HG03457 (cell line): Measurements from ENCODE around the gene GIPC1.
"Not testable (repeated sequence)": the region's sequence is repeated elsewhere in the genome, so short reads cannot be mapped to it uniquely, and the experiment has no call there.

ENCODE experiments used
- ATAC-seq: cut with Tn5 transposase; IDR thresholded peaks from one replicate; pipeline ENCODE4 v1.9.1; 2021; ENCODE audit warnings: moderate number of reproducible peaks; ENCODE audit not compliant: unreplicated experiment

GIPC1 gene, protein sequence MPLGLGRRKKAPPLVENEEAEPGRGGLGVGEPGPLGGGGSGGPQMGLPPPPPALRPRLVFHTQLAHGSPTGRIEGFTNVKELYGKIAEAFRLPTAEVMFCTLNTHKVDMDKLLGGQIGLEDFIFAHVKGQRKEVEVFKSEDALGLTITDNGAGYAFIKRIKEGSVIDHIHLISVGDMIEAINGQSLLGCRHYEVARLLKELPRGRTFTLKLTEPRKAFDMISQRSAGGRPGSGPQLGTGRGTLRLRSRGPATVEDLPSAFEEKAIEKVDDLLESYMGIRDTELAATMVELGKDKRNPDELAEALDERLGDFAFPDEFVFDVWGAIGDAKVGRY

DNA sequence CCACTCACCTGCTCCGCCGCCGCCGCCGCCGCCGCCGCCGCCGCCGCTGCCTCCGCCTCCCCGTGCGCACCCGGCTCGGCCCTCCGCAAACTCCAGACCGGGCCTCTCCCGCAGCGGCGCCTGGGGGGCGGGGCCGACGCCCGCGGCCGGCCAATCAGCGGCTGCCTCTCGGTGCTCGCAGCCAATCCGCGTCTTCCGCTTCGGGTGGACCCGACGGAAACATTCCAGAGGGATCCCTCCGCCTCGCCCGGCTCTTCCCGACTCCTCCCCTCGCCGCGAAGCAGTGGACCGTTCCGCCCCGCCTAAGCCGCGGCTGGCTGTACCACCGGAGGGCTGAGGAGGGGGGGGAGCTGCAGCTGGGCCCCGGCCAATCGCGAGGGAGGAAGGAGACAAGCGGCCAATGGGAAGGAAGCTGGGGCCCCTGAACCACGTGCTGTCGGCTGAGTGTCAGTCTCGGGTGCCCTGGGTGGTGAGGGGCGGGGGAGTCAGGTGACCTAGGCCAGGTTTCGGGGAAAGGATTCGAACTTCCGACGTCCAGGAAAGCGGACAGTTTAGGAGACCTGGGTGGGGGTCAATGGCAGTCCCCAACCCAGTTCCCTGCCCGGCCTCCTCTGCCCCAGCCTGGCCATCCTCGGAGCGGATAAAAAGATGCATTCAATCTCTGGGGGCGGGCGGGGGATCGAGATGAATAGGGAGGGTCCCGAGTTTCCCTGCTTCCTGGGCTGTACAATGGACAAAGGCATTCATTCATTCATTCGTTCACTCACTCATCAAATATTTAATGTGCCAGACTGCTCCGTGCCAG, at the start of gene GIPC1:
Gene GIPC1 (minus strand): TSS at position 99 of the 805 bp plus-strand sequence. CDS start 13,151 bp downstream, outside the sequence.
- ATAC-seq: peak; percentile 53

DNA sequence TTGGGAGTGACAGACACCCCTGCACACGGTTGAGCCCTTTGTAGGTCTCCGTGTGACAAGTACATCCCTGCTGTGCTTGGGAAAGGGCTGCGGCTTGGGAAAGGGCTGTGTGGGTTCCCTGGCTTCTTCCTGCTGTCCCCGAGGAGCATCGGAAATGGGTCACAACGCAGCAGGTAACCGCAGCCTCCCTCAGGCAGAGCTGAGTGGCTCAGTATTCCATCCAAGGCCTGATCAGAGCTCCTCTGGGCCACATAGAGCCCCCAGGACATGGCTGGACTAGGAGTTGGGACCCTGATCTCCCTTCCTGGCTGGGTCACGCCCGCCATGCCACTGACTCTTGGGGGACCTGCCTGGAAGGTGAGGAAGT, 49.8 kb upstream of the GIPC1 start:
- no peak for ATAC-seq

DNA sequence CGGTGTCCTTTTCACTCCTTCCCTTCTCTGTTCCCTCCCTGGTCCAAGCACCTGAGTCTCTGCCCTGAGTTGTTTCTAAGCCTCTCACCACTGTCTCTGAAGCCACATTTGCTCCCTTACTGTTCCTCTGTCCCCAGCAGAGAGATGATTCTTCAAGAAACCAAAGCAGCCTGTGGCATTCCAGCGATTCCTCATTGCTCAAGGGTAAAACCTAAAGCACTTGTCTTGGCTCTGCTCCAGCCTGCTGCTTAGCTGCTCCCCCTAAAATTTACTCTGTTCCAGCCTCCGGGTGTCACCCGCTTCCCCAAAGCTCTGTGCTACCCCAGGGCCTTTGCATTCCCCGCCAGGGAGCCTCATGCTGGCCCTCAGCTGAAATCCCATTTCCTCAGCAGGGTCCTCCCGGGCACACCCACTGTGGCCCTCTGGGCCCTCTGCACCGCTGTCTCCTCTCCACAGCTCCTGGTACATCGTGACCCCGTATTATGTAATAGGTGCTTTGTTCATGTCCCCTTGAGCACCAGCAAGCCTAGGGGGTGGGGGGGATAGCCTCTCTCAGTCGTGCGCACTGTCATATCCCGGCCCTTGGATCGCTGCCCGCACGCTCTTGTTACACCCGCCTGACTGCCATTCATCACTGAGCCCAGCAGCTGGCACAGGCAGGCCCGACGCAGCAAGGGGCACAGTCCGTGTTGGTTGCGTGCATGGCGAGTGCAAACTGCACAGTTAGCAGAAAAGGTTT, 49.2 kb upstream of the GIPC1 start:
- no peak for ATAC-seq

DNA sequence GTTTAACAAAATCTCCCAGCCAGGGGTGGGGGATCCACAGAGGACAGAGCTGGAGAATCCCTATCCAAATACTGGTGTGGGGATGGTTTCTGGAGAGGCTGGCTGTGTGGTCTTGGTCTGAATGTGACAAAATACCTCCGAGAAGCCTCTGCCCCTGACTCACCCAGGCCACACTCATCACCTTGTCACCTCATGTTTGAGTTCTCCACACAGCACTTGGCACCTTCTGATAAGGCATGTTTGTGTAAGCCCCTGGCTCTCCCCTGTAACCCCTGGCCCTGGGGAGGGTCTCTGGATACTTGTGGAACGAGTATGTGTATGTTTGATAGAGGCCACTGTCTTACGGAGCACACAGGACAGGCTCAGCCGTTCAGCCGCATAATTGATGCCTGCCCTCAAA, 48.1 kb upstream of the GIPC1 start:
- ATAC-seq: no peak

DNA sequence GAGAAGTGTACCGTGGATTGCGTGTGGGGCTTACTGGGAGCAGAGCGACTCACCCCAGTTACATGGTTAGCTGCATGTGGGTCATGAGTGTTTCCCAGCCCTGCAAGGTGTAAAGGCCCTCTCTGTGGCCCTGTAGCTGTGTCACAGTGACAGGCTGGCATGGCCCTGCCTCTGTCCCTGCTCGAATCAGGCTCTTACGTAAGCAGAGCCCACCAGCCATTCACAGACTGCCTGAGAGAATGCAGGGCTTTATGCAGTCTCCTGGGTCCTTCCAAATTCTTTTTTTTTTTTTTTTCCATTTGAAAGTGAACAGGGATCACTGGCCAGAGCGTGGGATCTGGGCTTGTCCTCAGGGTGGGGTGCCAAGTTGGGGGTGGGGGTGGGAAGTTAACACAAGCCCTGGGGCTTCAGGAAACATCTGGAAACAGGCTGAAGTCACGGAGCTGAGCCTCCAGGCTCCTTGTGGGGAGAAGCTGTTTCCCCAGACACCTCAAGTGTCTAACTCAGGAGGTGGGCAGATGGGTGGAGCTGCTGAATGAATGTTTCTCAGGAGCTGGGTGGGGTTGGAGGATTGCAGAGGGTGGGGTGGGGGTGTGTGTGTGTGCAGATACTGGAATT, 46.9 kb upstream of the GIPC1 start:
- ATAC-seq: no peak

DNA sequence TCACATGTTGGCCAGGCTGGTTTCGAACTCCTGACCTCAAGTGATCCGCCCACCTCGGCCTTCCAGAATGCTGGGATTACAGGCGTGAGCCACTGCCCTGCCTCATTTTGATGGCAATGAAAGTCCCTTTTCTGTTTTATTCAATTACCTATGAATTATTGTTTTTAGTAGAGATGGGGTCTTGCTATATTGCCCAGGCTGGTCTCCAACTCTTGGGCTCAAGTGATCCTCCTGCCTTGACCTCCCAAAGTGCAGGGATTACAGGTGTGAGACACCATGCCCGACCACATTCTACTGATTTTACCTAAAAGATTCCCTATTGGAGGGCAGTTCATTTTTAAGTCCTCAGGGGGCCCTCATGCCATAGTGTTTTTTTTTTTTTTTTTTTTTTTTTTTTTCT, 46.1 kb upstream of the GIPC1 start:
- not testable (repeated sequence) for ATAC-seq

DNA sequence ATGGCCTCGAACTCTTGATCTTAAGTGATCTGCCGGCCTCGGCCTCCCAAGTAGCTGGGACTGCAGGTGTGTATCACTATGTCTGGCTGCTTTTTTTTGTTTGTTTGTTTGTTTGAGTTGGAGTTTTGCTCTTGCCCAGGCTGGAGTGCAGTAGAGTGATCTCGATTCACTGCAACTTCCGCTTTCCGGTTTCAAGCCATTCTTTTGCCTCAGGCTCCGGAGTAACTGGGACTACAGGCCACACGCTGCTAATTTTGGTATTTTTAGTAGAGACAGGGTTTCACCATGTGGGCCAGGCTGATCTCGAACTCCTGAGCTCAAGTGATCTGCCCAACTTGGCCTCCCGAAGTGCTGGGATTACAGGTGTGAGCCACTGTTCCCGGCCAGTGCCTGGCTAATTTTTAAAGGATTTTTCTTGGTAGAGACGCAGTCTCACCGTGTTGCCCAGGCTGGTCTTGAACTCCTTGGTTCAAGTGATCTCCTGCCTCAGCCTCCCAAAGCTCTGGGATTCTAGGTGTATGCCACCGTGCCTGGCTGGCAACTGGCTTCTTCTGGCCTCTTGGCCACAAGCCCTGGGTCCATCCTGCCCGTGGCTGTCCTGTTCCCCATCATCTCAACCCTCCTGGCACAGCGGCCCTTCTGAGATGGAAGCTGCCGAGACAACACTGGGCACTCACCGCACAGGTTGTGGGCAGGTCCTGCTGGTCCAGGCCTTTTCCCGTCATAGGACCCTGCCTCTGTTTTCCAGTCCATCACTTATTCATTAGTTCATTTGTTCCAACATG, 45.0 kb upstream of the GIPC1 start:
- ATAC-seq: no peak

DNA sequence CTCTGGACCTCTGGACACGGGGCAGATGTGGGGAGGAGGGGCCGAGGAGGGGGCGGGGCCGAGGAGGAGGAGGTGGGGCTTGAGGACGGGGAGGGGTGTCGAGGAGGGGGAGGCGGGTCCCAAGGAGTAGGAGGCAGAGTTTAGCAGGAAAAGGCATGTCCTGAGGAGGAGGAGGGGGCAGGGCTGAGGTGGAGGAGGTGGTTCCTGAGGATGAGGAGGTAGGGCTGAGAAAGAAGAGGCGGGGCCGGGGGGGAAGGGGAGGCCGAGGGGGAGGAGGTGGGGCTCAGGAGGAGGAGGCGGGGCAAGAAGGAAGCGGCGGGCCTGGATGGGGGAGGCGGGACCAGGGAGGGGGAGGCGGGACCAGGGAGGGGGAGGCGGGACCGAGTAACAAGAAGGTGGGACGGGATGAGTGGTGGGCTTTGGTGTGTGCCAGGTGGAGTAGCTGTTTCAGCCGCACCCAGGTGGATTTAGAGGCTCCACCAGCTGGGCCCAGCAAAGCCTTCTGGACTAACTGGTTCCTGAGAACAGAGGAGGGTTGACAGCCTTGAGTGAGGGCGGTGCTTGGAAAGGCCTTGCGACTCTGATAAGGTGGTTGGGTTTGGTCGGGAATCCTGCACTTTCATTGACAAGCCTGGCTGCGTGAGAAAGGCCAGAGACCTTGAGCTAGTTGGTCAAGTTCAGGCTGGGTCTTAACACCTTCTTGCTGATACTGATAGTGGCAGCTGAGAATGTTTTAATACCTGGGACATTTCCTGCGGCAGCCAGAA, 41.2 kb upstream of the GIPC1 start:
- ATAC-seq: no peak

DNA sequence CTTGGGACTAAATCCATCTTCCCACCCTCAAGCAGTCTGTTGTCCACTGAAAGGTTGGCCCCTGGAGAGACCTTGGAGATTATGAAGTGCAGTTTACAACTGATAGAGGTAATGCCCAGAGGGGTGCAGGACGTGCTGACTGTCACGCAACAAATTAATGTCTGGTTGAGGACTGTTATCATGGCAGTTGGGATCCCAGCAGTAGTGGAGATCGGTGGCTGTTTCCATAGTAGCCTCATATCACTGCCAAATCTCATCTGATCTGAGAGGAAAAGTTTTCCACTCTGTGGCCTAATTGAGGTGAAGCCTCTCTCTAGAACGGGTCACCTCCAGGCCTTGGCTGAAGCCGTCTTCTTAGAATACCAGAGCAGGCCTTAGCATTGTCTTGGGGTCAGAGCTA, 37.5 kb upstream of the GIPC1 start:
- no peak for ATAC-seq

DNA sequence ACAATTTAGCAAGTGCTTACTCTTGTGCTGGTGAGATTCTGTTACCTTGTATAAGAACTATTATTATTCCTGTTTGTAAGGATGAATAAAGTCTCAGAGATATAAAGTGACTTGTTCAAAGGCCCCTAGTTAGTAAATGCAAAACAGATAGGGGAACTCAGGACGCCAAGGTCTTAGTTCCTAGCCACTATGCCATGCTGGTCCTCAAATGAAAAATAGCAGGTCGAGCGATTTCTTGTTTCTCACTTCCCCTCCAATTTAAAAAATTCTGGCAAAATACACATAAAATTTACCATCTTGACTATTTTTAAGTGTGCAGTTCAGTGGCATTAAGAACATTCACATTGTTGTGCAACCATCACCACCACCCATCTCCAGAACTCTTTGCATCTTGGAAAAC, 34.6 kb upstream of the GIPC1 start:
- ATAC-seq: no peak

DNA sequence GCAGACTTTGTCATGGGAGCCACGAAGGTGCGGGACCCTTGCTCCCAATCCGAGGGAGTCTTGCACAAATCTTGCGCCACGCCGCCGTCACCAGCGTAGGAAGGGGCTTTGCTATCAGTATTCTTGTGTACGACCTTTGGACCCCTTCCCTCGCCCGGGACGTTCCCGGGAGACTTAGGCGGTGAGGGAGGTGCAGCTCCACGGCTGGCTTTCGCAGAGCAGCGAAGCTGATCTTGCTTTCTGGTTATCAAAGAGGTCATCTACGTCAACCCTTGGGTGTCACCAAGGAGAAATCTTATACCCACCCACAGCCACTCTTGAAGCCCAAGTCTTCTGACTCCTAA, 34.0 kb upstream of the GIPC1 start:
- no peak for ATAC-seq

DNA sequence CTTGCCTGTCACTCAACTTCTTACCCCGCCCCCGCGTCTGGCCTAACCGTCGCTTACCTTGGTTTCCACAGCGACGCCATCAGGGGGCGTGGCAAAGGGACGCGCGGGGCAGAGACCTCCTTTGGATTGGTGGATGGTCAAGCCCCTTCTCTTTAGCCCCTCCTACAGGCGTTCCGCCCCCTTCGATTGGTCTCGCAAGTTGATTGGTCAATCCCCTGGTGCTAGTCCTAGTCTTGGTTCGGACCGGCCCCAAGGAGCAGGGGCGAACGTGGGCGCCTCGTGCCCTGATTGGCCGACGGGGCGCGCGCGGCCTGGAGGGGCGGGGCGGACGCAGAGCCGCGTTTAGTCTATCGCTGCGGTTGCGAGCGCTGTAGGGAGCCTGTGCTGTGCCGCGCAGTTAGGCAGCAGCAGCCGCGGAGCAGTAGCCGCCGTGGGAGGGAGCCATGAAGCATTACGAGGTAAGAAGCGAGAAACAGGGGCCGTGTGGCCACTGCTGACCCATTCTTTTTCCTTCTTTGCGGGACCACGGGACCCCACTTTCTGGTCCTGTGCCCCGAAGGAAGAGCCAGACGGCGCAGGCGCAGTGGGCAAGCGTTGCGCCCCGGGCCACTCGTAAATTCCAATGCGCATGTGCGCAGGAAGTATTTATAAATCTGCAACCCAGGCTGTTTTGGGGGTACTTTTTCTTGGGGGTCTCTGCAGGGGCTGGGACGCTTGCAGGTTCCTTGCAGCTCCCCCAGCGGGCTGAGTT, 33.5 kb upstream of the GIPC1 start, which contains the start of gene TECR:
Gene TECR (plus strand): TSS at position 341 of the 751 bp plus-strand sequence. CDS start 103 bp downstream, at position 444.
- peak; percentile 87 for ATAC-seq

DNA sequence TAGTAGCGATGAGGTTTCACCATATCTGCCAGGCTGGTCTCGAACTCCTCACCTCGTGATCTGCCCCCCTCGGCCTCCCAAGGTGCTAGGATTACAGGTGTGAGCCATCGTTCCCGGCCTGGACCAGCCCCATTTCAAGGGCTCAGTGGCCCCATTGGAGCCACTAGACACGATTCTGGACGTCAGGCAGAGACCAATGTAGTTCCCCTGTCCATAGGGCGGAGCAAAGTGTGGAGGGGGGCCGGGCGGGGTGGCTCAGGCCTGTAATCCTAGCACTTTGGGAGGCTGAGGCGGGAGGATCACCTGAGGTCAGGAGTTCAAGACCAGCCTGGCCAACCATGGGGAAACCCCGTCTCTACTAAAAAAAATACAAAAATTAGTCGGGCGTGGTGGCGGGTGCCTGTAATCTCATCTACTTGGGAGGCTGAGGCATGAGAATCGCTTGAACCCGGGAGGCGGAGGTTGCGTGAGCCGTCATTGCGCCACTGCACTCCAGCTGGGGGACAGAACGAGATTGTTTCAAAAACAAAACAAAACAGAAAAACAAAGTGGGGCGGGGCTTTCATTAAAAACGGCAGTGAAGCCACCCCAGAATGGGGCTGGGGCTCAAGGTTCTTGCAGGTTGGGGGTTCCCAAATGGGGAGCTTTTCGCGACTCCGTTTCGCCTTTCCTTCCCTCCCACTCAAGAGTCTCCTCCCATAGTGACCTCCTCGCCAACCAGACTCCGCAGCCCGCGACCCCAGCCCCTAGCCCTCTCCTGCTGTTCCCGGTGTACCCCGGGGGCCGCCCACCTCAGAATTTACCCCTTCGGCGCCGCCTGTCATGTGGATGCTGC, 32.7 kb upstream of the GIPC1 start:
- no peak for ATAC-seq

DNA sequence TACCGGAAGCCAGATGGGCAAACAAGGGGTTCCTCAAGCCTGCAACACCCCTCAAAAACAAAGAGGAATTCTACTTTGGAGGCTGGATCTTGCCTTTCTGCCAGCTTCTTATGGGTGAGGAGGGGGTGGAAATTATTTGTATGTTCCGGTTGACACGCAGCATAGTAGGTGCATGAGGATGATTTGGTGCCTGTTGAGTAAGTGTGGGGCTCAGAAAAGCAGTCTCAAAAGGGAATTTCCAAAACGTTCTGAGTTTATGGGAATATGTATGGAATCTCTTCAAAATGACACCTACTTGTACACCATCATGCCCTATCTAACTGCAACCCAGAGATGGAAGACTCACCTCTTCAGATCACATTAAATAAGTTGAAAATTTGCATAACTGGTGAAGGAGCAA, 30.5 kb upstream of the GIPC1 start:
- ATAC-seq: no peak

DNA sequence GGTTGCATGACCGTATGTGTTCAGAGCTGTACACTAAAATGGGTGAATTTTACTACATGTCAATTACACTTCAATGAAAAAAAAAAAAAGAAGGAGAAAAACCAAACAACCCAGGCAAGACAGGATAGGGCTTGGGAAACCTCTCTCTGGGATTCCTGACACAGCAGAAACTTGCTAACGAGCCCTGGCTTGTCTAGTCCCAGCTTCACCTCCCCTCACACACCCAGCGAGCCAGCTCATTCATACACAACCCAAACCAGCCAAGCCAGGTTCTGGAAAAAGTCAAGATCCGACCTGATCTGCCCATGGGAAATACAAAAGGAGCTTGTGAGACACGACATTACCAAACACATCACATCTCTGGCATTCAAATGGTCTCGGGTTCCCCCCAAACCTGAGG, 29.8 kb upstream of the GIPC1 start:
- no peak for ATAC-seq

DNA sequence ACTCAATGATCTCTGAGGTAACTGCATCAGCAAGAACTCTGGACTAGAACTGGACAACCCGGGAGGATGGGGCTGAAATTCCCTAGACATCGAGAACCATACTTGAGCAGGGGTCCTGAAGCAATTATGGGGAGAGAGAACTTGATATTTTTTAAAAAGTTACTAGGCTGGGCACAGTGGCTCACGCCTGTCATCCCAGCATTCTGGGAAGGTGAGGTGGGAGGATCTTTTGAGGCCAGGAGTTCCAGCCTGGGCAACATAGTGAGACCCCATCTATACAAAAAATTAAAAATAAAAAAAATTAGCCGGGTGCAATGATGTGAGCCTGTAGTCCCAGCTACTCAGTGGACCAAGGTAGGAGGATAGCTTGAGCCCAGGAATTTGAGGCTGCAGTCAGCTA, 24.6 kb upstream of the GIPC1 start:
- no peak for ATAC-seq

DNA sequence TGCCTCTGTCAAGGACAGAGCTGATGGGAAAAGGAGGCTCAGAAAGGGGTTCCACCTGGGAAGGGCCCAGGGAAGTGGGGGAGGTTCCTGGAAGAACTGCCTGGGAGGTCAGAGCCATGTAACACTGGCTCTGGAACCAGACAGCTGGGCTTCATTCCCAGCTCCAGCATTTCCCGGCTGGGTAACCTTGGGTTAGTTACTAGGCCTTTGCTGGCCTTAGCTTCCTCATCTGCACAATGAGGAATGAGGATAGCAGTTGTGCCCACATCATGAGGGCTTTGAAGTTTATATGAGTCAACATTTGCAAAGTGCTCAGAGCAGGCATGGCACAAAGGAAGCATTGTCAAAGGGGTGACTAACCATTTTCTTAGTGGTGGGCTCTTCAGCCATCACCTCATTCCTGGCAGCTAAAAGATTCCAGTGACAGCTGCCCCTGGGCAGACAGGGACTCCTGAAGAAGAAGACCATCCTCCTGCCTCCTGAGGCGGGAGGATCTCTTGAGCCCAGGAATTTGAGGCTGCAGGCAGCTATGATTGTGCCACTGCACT, 24.0 kb upstream of the GIPC1 start:
- ATAC-seq: no peak
